Esophagus squamous epithelium (tissue), 5 donors: ENCODE results near the gene FGGY. TPM values are rescaled to one million over a fixed set of nuclear protein-coding genes. Genes with fewer than 3 reads are reported as not detected.

Experiments used
- DNase-seq: peaks from one replicate; lab custom pipeline; 2025; lab: John Stamatoyannopoulos, UW
- H3K27ac ChIP-seq, 4 donors: fragments of 200-600 bp; sonication (generic); one replicate each; pipeline ENCODE4 v1.5.1; 2016 to 2019; ENCODE audit warnings: mild to moderate bottlenecking in 1 of 4
- H3K27me3 ChIP-seq, 4 donors: fragments of 200-600 bp; sonication (generic); 1 replicate in 3 of 4; 2 replicates in 1 of 4; pipeline versions ENCODE4 v1.5.1 to v1.6.0; 2017 to 2021; ENCODE audit warnings: antibody characterized with exemption in 1 of 4
- H3K36me3 ChIP-seq, 3 donors: fragments of 200-600 bp; sonication (generic); one replicate each; pipeline ENCODE4 v1.5.1; 2016 to 2019
- H3K4me1 ChIP-seq, 3 donors: fragments of 200-600 bp; sonication (generic); one replicate each; pipeline ENCODE4 v1.5.1; 2017 to 2019
- H3K4me3 ChIP-seq, 4 donors: fragments of 200-600 bp; sonication (generic); 1 replicate in 3 of 4; 2 replicates in 1 of 4; pipeline ENCODE4 v1.5.1; 2016 to 2019; ENCODE audit warnings: mild to moderate bottlenecking in 2 of 4, moderate library complexity in 1 of 4
- H3K9me3 ChIP-seq, 3 donors: fragments of 200-600 bp; sonication (generic); one replicate each; pipeline ENCODE4 v1.5.1; 2016 to 2019
- CTCF ChIP-seq, 6 experiments: fragments of 450-650 bp in 4 of 6; fragments of 200-600 bp in 2 of 6; sonication (generic) in 2 of 6; IDR thresholded peaks; one replicate each; pipeline ENCODE4 v1.5.1; 2016 to 2019; ENCODE audit warnings: antibody characterized with exemption in 6 of 6, mild to moderate bottlenecking in 4 of 6, moderate library complexity in 4 of 6
- POLR2A ChIP-seq, 4 donors: fragments of 450-650 bp; IDR thresholded peaks; one replicate each; pipeline ENCODE4 v1.6.1; 2017; ENCODE audit warnings: antibody characterized with exemption in 4 of 4, mild to moderate bottlenecking in 4 of 4, moderate library complexity in 3 of 4
- WGBS, 2 donors: methylation state at CpG; one replicate each; pipeline ENCODE4 v1.1.5; 2018; 5-methylcytosine and 5-hydroxymethylcytosine counted together
- intact Hi-C: fragments of 100-400 bp; cut with DNase I; formaldehyde crosslinking; loops from one replicate; pipeline ENCODE4 v1.15.0; 2022
- total RNA-seq, 4 donors: library from RNA; depleted of rRNA; stranded (reverse); fragments of >200 nt; gene quantifications; one replicate each; pipeline ENCODE4 v1.1.0, GENCODE V29; 2016
- donor health status: DM: yes; HTN: yes; CAD: no.

The FGGY gene
- total RNA-seq, 4 donors from 2014 or later, result 6.0 to 18.1 (median 9.3) TPM

GRCh38 chr1:59761443-59761842 is 464.5 kb downstream of the FGGY start:
- intact Hi-C loops, result no loop called here
- Histone ChIP-seq H3K27me3 (no peaks in the 10 kb centered on the region), H3K4me1 (peaks cover 3 to 73% (median 12%) of the 10 kb centered on the region in 3 donors), H3K36me3 (no peaks in the 10 kb centered on the region), H3K4me3 (no peak overlapping the region), H3K27ac (peak overlapping the region in 3 of 4 donors; percentile 35 to 64 (median 59)), H3K9me3 (no peaks in the 10 kb centered on the region)
- TF ChIP-seq CTCF (IDR thresholded peaks at IDR 0.05) (no peak), POLR2A (IDR thresholded peaks at IDR 0.05) (no peak)
- WGBS, 2 donors, result 37 to 58% methylated on average over 3 of the region's 3 CpGs
- DNase-seq, result no peak

- H3K4me1 ChIP-seq, result peaks cover 5 to 89% (median 29%) of the 10 kb centered on the region in 3 donors
- no peak for DNase-seq
Observed at GRCh38 chr1:59763418-59763817, 466.5 kb downstream of the FGGY start.

GRCh38 chr1:59765011-59765730 is 468.3 kb downstream of the FGGY start:
- TF ChIP-seq POLR2A (IDR thresholded peaks at IDR 0.05) (no peak), CTCF (IDR thresholded peaks at IDR 0.05) (no peak)
- H3K36me3 ChIP-seq, result no peaks in the 10 kb centered on the region
- no peak for DNase-seq
- H3K4me1 ChIP-seq, result peaks cover 5 to 89% (median 33%) of the 10 kb centered on the region in 3 donors
- peak overlapping the region in 3 of 4 donors; percentile 17 to 63 (median 46) for H3K27ac ChIP-seq
- H3K9me3 ChIP-seq, result no peaks in the 10 kb centered on the region
- 36 to 74% methylated on average over 3 to 5 of the region's 5 CpGs for WGBS, 2 donors
- intact Hi-C loops, result no loop called here
- H3K27me3 ChIP-seq, result no peaks in the 10 kb centered on the region
- no peak overlapping the region for H3K4me3 ChIP-seq

More at GRCh38 chr1:59763418-59763817, 466.5 kb downstream of the FGGY start:
- intact Hi-C loops, result no loop called here
- TF ChIP-seq CTCF (IDR thresholded peaks at IDR 0.05) (no peak), POLR2A (IDR thresholded peaks at IDR 0.05) (no peak)
- no peaks in the 10 kb centered on the region for H3K27me3 ChIP-seq
- H3K27ac ChIP-seq, result no peak overlapping the region
- no peak overlapping the region for H3K4me3 ChIP-seq
- 67 to 70% methylated on average over 2 of the region's 2 CpGs for WGBS, 2 donors
- no peaks in the 10 kb centered on the region for H3K36me3 ChIP-seq
- H3K9me3 ChIP-seq, result no peaks in the 10 kb centered on the region

- TF ChIP-seq POLR2A (IDR thresholded peaks at IDR 0.05) (no peak), CTCF (IDR thresholded peaks at IDR 0.05) (no peak)
- intact Hi-C loops, result no loop called here
- no peaks in the 10 kb centered on the region for H3K36me3 ChIP-seq
- 38 to 64% methylated on average over 8 to 9 of the region's 9 CpGs for WGBS, 2 donors
- peaks cover 5 to 83% (median 33%) of the 10 kb centered on the region in 3 donors for H3K4me1 ChIP-seq
- H3K27me3 ChIP-seq, result no peaks in the 10 kb centered on the region
- H3K4me3 ChIP-seq, result no peak overlapping the region
- H3K9me3 ChIP-seq, result no peaks in the 10 kb centered on the region
- H3K27ac ChIP-seq, result peak overlapping the region in 3 of 4 donors; percentile 17 to 63 (median 46)
- DNase-seq, result no peak
Observed at GRCh38 chr1:59766227-59766855, 469.4 kb downstream of the FGGY start.

- no peaks in the 10 kb centered on the region for H3K9me3 ChIP-seq
- intact Hi-C loops, result no loop called here
- DNase-seq, result no peak
- H3K4me3 ChIP-seq, result no peak overlapping the region
- H3K27me3 ChIP-seq, result no peaks in the 10 kb centered on the region
- WGBS, 2 donors, result 48 to 51% methylated on average over 2 of the region's 2 CpGs
- TF ChIP-seq POLR2A (IDR thresholded peaks at IDR 0.05) (no peak), CTCF (IDR thresholded peaks at IDR 0.05) (no peak)
- no peaks in the 10 kb centered on the region for H3K36me3 ChIP-seq
- peaks cover 5 to 75% (median 29%) of the 10 kb centered on the region in 3 donors for H3K4me1 ChIP-seq
- peak overlapping the region in 1 of 4 donors; percentile 63 for H3K27ac ChIP-seq
Observed at GRCh38 chr1:59767119-59767518, 470.2 kb downstream of the FGGY start.
